Dermis blood vessel endothelial cell (primary cell): ENCODE results near the gene MAT2A. TPM values are rescaled to one million over a fixed set of nuclear protein-coding genes. Genes with fewer than 3 reads are reported as not detected.
"Not testable (repeated sequence)": the region's sequence is repeated elsewhere in the genome, so short reads cannot be mapped to it uniquely, and the experiment has no call there.

Experiments used
- DNase-seq: peaks from one replicate; pipeline ENCODE4 v3.0.0; 2010
- total RNA-seq: library from RNA; depleted of rRNA; stranded (reverse); fragments of >200 nt; gene quantifications from 2 replicates; pipeline ENCODE4 v1.2.3, GENCODE V29; 2014

Gene MAT2A
- total RNA-seq, 1 donor from 2014 or later, result 64.3 TPM

DNA sequence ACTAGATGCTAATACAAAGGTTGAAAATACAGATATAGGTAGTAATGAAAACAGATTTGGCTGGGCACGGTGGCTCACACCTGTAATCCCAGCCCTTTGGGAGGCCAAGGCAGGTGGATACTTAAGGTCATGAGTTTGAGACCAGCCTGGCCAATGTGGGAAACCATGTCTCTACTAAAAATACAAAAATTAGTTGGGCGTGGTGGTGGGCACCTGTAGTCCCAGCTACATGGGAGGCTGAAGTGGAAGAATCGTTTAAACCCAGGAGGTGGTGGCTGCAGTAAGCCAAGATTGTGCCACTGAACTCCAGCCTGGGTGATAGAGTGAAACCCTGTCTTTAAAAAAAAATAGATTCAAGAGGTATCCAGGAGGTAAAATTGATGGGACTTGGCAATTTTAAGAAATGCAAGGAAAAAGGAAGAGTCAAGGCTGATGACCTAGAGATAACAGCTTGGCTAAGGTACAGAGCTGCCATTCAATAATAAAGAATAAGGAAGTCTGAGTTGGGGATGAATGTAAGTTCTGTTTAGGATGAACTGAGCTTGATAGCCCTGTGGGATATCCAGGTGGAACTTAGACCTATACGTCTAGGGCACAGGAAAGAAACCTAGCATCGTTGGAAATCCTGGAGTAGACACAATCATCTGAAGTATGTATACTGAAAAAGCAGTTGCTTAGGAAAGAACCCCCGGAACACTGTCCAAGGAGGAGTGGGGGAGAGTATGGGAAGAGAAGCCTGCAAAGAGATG lies 9.1 kb downstream of the MAT2A start:
- no peak for DNase-seq

GRCh38 chr2:85548608-85548900 lies 9.6 kb downstream of the MAT2A start:
- no peak for DNase-seq

DNA sequence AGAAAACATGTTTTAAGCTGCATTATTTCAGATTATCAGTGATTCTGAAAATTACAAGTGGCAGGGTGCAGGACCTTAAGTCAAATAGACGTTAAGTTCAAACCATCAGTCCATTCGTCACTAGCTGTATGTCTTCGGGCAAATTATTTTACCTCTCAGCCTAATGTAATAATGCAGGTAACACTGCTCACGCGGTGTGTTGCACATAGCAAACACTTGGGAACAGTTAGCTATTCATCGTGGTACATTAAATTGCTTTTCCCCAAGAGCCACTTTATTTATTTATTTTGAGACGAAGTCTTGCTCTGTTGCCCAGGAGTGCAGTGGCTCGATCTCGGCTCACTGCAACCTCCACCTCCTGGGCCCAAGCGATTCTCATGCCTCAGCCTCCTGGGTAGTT lies 10.1 kb downstream of the MAT2A start:
- DNase-seq, result no peak

DNA sequence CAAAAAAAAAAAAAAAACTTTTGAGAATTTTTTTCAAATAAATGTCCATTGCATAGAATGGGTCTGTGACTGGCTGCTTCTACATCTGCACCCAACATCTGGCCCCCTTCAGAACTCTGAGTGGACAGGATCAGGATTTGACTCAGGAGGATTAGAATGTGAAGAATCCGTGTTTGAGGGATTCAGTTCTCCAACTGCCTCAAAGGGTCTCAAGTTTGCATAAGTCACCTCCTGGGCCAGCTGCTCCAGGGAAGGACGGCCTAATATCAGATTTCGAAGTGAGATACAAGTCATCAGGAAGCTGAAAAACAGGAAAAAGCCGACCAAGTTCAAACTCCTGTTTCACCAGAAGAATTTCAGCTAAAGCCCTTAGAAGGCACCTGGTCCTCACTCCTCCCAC lies 10.9 kb downstream of the MAT2A start:
- DNase-seq, result peak; percentile 48

DNA sequence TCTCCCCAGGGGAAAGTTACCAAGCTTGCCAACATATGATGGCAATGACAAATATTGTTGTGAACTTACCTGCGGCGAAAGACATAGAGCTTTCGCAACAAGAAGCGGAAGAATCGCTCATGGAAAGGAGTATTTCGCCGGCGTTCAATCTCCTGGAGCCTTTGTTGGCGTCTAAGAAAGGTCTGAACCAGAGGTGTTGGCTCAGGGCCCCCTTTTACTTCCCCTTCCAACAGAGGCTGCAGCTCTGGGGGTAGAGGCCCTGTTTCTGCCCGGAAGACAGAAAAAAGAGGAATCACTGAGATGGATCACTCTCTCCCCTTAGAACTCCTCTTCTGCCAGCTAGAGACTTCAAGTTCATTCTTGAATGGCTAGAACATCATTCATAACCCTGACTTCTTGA lies 11.5 kb downstream of the MAT2A start:
- DNase-seq, result no peak

DNA sequence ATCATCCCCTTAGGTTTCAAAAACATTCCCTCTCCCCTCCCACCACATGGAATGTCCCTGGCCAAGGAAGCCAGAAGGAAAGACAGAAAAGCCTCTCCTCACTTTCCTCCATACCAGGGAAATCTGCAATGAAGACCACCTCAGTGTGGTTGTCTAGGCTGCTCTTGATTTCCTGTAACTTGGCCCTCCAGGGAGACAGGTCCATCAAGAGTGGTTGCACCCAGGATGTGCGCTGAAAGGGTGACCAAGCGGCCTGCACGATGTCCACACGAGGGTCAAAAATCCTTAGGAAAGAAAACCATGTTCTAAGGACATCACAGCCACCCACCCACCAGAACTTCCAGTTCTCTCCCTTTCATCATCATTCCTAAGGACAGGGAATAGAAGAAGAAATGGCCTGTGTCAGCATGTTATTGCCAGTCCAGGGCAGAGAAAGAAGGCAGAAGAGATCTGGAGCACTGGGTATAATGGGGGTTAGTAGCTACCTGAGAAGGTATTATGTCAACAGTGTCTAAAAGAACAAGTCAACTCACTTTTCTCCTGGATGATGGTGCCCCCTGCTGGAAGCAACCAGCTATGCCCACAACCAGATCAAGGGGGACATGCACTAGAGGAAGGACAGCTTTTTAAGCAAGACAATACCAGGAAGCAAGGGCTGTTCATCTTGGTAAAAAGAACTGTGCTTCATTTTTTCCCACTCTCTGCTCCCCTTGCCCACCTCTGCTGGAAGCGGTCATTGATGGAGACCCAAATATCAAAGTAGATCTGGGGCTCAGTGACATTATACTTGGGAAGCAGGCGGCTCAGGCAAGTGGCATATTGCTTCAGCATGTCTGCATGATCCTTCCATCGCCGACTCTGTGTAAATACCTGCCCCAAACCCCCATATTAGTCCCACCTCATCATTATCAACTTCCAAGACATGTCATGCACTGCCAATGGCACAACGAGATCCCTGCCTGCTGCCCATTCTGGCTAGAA lies 13.0 kb downstream of the MAT2A start:
- peak; percentile 90 for DNase-seq

DNA sequence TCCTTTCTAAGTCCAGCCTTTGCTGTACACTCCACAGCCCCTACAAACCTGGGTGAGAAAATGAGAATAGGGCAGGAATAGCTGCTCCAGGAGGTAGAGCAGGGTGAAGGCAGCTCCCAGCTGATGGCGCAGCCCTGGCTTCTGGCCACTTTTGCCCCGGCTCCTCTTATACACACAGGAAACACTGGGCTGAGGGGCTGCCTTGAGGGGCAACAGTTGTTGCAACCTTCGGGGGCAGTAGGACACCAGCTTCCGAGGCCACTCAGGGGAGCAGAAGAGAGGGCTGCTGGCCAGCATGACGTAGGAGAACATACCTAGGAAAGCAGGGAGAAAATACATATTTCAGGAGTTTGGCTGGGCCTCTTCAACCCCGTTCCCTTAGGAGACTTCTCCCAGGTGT lies 14.2 kb downstream of the MAT2A start:
- no peak for DNase-seq

GRCh38 chr2:85554980-85555612 lies 16.1 kb downstream of the MAT2A start:
- DNase-seq, result no peak

- no peak for DNase-seq
Measured at GRCh38 chr2:85557130-85557529, 18.2 kb downstream of the MAT2A start.

DNA sequence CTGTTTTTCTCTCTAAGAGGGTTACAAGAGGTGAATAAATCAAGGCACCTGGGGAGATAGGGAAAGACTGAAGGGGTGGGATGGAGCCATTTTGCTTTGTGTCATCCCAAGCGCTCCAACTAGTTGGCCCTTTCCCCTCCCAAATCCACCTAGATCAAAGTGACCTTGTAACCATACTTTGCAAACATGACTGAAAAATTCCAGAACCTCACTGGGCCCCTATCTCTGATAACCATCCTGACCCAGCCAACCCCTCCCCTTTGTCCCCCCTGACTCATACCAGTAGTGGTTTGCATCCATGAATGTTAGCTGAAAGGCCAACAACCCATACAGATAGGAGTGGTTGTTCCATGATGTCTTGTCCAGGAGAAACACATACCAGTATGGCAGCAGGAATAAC lies 19.2 kb downstream of the MAT2A start:
- no peak for DNase-seq

DNA sequence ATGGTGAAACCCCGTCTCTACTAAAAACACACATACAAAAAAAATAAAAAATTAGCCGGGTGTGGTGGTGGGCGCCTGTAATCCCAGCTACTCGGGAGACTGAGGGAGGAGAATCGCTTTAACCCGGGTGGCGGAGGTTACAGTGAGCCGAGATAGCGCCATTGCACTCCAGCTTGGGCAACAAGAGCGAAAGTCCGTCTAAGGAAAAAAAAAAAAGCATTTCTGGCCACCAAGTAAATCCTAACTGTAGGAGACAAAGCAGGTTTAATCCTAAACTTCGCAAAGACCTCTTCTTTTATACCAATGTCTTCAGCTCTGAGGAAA lies 21.4 kb downstream of the MAT2A start:
- DNase-seq, result not testable (repeated sequence)

- DNase-seq, result no peak
Measured at GRCh38 chr2:85560812-85561279, 21.9 kb downstream of the MAT2A start.

DNA sequence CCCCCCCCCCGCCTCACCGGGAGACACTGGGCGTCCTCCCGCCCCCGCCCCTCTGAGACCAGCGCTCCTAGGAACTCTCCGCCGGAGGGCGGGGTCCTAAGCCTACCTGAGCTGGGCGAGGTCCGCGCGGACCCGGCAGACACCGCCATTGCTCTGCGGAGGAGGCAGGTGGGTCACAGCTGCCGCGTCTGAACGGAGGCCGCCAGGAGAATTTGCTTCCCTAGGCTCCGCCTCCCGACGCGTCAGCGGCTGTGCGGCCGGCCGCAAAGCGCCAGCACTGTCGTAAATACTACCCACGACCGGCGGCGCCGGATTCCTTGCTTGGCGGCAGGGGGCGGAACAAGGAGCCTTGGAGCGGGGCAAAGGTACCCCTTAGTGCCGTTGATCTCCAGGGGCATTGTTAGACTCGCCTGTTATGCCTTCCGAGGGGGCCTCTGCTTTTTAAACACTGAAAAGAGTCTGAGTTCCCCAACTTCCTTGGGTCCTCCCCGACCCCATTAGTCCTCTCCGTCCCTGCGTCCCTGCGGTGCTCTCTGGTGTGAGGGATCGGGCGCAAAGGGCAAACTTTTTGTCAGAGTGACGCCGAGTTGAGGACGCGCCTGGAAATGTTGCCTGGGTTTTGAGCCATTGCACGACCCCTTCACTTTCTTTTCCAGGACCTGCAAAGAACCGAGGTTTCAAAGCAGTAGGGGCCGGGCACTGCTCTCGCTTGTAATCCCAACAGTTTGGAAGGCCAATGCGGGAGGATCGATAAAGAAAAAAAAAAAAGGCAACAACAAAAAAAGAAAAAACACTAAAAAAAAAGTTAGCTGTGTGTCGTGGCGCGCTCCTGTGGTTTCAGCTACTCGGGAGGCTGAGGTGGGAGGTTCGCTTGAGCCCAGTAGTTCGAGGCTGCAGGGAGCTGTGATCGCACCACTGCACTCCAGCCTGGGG lies 22.6 kb downstream of the MAT2A start, which contains the start of gene GGCX:
Gene GGCX (minus strand): TSS at position 214 of the 933 bp plus-strand sequence. CDS start 65 bp downstream, at position 149.
- peak; percentile 97 for DNase-seq

DNA sequence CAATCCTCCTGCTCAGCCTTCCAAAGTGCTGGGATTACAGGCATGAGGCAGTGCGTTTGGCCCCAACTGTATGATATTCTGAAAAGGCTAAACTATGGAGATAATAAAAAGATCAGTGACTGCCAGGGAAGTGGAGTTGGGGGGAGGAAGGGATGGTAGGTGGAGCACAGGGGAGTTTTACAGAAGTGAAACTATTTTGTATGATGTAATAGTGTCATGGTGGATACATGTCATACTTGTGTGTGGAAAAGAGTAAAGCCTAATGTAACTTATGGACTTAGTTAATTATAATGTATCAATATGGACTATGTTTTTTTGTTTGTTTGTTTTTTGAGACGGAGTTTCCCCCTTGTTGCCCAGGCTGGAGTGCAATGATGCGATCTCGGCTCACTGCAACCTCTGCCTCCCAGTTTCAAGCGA lies 25.2 kb downstream of the MAT2A start:
- DNase-seq, result no peak

DNA sequence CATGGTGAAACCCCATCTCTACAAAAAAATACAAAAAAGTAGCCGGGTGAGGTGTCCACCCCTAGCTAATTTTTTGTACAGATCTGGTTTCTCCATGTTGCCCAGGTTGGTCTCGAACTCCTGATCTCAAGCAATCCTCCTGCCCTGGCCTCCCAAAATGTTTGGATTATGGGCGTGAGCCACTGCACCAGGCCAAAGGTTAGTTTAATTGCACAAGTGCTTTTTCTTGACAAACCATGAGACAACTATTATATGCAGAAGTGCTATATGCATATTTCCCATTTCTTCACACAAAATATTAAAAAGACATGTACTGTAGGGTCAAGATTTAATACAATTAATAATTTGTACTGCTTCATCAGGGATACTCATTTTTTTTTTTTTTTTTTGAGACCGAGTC lies 27.3 kb downstream of the MAT2A start:
- DNase-seq, result no peak

- DNase-seq, result no peak
Measured at GRCh38 chr2:85575739-85576138, 36.8 kb downstream of the MAT2A start.

- DNase-seq, result no peak
Measured at GRCh38 chr2:85577063-85577385, 38.1 kb downstream of the MAT2A start.

DNA sequence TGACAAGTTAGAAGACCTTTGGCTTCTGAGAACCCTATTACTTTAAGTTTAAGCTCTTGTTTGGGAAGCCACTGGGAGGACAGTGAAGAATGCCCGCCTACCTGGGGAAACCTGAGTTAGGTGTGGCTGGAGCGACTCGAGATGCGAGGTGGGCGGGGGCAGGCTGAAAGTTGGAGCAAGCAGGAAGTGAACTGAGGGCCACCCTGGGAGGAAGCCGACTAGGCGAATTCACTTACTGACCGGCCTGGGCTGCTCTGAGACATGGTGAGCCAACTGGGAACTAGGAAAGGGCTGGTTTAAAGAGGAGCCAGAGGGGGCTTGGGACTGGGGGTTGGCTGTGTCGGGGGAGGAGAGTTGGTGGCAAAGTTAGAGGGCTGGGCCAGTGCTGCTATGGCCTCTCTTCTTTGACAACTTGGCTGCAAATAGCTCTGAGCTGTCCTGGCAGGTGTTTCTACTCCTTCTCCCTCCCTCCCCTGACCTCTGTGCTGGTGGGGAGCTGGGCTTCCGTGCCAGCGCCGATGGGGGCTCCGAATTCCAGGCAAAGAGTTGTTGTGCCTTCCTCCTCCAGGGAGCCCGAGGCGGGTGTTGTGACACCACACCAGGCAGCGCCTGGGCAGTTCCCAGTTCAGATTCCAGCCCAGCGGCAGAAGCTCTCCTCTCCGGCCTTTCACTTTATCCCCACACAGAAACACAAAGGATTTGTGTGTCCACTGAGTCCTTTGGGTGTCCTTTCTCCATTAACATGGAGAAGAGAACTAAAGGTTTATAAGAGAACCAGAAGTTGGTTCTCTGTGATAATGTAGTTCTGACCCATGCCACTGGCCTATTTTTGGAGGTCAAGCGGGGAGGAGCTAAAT lies 38.6 kb downstream of the MAT2A start, which contains the start of gene VAMP8:
Gene VAMP8 (plus strand): TSS at position 201 of the 857 bp plus-strand sequence. CDS start 61 bp downstream, at position 262.
- peak; percentile 15 for DNase-seq

- DNase-seq, result no peak
Measured at GRCh38 chr2:85578243-85579180, 39.5 kb downstream of the MAT2A start.
